K562 (cell line): ENCODE measurements around the gene LTN1. TPM values are rescaled to one million over a fixed set of nuclear protein-coding genes. Genes with fewer than 3 reads are reported as not detected.
A peak's percentile ranks its signal among the peaks of the same experiment; 100 is the strongest.

Experiments
- ILK ChIP-seq: fragments of 450-650 bp; IDR thresholded peaks from 2 replicates; pipeline ENCODE4 v1.6.1; 2016; ENCODE audit warnings: missing genetic modification characterization, low read depth, mild to moderate bottlenecking, missing compliant biosample characterization, moderate library complexity, borderline replicate concordance
- ZKSCAN3 ChIP-seq: fragments of 250-450 bp; sonication (Bioruptor Pico); IDR thresholded peaks from 2 replicates; pipeline ENCODE4 v1.4.0; 2020
- ZNF121 ChIP-seq: sonication (generic); formaldehyde crosslinking; conservative IDR thresholded peaks from 2 replicates; pipeline ENCODE4 v1.8.0; 2022; ENCODE audit warnings: missing genetic modification reagents
- ZNF224 ChIP-seq: sonication (generic); formaldehyde crosslinking; IDR thresholded peaks from 2 replicates; pipeline ENCODE4 v1.8.0; 2022; ENCODE audit warnings: mild to moderate bottlenecking, missing genetic modification reagents
- ZNF408 ChIP-seq: fragments of 250-450 bp; sonication (Bioruptor Pico); IDR thresholded peaks from 2 replicates; pipeline ENCODE4 v1.4.0; 2020; ENCODE audit warnings: low read depth, mild to moderate bottlenecking, moderate library complexity
- ZNF780A ChIP-seq: fragments of 250-450 bp; sonication (Bioruptor Pico); IDR thresholded peaks from 2 replicates; pipeline ENCODE4 v1.5.0; 2021; ENCODE audit warnings: mild to moderate bottlenecking
- polyA plus RNA-seq, 8 experiments: library from polyadenylated mRNA; depleted of rRNA in 4 of 8; stranded (reverse) in 5 of 8; unstranded in 3 of 8; fragments of >200 nt; fragmentation: Nextera tagmentation in 2 of 8; fragmentation: Illumina TruSeq in 1 of 8; extraction: Ambion mirVana in 2 of 8; extraction: Trizol in 1 of 8; gene quantifications; 2 replicates each; pipeline versions ENCODE4 v1.2.1 to v1.2.3, GENCODE V29; 2011 to 2014; ENCODE audit warnings: inconsistent platforms in 1 of 8, missing spikeins in 1 of 8
- total RNA-seq, 7 experiments: library from RNA; depleted of rRNA in 6 of 7; stranded (reverse); fragments of >200 nt in 6 of 7; fragmentation: Illumina TruSeq in 2 of 7; extraction: Trizol in 2 of 7; gene quantifications; 2 replicates each; pipeline versions ENCODE4 v1.2.1 to v1.2.3, GENCODE V29; 2011 to 2021; ENCODE audit warnings: low replicate concordance in 1 of 7
- TF ChIP-seq, protein P1 (sequence below): sonication (generic); formaldehyde crosslinking; IDR thresholded peaks from 2 replicates; pipeline ENCODE4 v1.8.0; 2023; ENCODE audit warnings: mild to moderate bottlenecking, missing genetic modification reagents
- TF ChIP-seq, protein P2 (sequence below): sonication (generic); formaldehyde crosslinking; IDR thresholded peaks from 2 replicates; pipeline ENCODE4 v1.8.1; 2022; ENCODE audit warnings: missing genetic modification reagents
- TF ChIP-seq, protein P3 (sequence below): fragments of 250-450 bp; sonication (Bioruptor Pico); IDR thresholded peaks from 2 replicates; pipeline ENCODE4 v1.8.0; 2021; ENCODE audit warnings: borderline replicate concordance, mild to moderate bottlenecking, moderate library complexity; ENCODE audit not compliant: poor library complexity, severe bottlenecking
- TF ChIP-seq, protein P4 (sequence below): fragments of 250-450 bp; sonication (Bioruptor Pico); IDR thresholded peaks from 2 replicates; pipeline ENCODE4 v1.4.0; 2020; ENCODE audit warnings: mild to moderate bottlenecking
- TF ChIP-seq, protein P5 (sequence below): fragments of 450-650 bp; IDR thresholded peaks from one replicate; pipeline ENCODE4 v1.6.1; 2018; ENCODE audit warnings: mild to moderate bottlenecking, moderate library complexity; ENCODE audit not compliant: partially characterized antibody

The LTN1 gene
- total and polyA plus RNA-seq, 9 of the 15 experiments (the other 6 are each of a cell fraction or from before 2014, with no cell fraction given): 15.7 to 49.6 (median 28.7) TPM

DNA sequence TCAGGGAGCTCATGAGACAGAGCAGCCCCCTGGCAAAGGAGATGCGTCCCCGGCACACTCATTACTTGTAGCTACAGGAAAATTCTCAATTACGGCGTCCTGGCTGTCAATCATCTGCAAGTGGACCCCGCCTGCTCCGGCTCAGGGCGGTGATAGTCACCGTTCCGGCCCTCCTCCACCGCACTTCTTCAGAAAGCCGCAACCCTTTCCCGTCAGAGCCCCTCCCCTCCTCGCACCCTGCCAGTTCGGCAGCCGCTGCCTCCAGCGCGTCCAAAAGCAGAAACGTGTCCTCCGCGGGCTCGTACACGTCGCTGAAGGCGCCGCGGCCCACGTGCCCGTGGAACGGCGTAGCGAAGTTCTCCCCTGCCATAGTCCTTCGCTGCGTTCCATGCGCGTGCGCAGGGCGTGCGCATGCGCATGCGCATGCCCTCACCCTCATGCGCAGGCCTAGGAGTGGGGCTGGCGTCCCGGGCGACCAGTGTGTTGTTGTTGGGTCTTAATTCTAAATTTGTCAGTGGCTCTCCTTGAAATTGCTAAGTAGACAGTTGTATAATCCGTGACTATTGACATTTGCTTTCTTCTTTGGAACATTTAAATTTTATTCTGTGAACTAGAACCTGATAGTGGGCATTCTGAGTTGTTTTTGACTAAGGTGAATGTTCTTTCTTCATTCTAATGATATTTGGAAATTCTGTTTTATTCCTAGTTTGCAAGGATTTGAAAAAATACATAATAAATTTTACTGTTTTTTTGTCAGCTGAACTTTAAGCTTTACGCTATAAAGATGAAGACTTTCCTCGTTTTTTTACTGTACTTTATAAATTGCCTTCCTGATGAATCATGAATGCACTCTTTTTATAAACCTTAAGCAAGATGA, 107.5 kb downstream of the LTN1 start (continued):
- no peak for TF ChIP-seq ILK (tag)
- no peak for TF ChIP-seq ZNF780A
- TF ChIP-seq, protein P1, sequence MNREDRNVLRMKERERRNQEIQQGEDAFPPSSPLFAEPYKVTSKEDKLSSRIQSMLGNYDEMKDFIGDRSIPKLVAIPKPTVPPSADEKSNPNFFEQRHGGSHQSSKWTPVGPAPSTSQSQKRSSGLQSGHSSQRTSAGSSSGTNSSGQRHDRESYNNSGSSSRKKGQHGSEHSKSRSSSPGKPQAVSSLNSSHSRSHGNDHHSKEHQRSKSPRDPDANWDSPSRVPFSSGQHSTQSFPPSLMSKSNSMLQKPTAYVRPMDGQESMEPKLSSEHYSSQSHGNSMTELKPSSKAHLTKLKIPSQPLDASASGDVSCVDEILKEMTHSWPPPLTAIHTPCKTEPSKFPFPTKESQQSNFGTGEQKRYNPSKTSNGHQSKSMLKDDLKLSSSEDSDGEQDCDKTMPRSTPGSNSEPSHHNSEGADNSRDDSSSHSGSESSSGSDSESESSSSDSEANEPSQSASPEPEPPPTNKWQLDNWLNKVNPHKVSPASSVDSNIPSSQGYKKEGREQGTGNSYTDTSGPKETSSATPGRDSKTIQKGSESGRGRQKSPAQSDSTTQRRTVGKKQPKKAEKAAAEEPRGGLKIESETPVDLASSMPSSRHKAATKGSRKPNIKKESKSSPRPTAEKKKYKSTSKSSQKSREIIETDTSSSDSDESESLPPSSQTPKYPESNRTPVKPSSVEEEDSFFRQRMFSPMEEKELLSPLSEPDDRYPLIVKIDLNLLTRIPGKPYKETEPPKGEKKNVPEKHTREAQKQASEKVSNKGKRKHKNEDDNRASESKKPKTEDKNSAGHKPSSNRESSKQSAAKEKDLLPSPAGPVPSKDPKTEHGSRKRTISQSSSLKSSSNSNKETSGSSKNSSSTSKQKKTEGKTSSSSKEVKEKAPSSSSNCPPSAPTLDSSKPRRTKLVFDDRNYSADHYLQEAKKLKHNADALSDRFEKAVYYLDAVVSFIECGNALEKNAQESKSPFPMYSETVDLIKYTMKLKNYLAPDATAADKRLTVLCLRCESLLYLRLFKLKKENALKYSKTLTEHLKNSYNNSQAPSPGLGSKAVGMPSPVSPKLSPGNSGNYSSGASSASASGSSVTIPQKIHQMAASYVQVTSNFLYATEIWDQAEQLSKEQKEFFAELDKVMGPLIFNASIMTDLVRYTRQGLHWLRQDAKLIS (CRISPR knock-in tag): peak; percentile 92
- no peak for TF ChIP-seq ZNF121 (CRISPR knock-in tag)
- TF ChIP-seq, protein P2, sequence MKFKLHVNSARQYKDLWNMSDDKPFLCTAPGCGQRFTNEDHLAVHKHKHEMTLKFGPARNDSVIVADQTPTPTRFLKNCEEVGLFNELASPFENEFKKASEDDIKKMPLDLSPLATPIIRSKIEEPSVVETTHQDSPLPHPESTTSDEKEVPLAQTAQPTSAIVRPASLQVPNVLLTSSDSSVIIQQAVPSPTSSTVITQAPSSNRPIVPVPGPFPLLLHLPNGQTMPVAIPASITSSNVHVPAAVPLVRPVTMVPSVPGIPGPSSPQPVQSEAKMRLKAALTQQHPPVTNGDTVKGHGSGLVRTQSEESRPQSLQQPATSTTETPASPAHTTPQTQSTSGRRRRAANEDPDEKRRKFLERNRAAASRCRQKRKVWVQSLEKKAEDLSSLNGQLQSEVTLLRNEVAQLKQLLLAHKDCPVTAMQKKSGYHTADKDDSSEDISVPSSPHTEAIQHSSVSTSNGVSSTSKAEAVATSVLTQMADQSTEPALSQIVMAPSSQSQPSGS (CRISPR knock-in tag): no peak
- no peak for TF ChIP-seq ZNF408 (CRISPR knock-in tag)
- TF ChIP-seq ZKSCAN3 (CRISPR knock-in tag): no peak
- TF ChIP-seq, protein P3, sequence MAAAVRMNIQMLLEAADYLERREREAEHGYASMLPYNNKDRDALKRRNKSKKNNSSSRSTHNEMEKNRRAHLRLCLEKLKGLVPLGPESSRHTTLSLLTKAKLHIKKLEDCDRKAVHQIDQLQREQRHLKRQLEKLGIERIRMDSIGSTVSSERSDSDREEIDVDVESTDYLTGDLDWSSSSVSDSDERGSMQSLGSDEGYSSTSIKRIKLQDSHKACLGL: peak; percentile 76
- TF ChIP-seq, protein P4, sequence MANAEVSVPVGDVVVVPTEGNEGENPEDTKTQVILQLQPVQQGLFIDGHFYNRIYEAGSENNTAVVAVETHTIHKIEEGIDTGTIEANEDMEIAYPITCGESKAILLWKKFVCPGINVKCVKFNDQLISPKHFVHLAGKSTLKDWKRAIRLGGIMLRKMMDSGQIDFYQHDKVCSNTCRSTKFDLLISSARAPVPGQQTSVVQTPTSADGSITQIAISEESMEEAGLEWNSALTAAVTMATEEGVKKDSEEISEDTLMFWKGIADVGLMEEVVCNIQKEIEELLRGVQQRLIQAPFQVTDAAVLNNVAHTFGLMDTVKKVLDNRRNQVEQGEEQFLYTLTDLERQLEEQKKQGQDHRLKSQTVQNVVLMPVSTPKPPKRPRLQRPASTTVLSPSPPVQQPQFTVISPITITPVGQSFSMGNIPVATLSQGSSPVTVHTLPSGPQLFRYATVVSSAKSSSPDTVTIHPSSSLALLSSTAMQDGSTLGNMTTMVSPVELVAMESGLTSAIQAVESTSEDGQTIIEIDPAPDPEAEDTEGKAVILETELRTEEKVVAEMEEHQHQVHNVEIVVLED (CRISPR knock-in tag): peak; percentile 87
- TF ChIP-seq, protein P5, sequence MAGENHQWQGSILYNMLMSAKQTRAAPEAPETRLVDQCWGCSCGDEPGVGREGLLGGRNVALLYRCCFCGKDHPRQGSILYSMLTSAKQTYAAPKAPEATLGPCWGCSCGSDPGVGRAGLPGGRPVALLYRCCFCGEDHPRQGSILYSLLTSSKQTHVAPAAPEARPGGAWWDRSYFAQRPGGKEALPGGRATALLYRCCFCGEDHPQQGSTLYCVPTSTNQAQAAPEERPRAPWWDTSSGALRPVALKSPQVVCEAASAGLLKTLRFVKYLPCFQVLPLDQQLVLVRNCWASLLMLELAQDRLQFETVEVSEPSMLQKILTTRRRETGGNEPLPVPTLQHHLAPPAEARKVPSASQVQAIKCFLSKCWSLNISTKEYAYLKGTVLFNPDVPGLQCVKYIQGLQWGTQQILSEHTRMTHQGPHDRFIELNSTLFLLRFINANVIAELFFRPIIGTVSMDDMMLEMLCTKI: no peak
- peak; percentile 73; the same call in 1 of the 2 replicates for TF ChIP-seq ZNF224 (CRISPR knock-in tag)
